KOPT-K1 (cell line): ENCODE data around the gene ORC6.

Source experiments
- H3K27ac ChIP-seq: fragments of 200-600 bp; sonication (generic); 2 replicates; pipeline ENCODE4 v1.5.1; 2016; ENCODE audit warnings: antibody characterized with exemption, mild to moderate bottlenecking, low read depth, low read length; ENCODE audit not compliant: poor library complexity, severe bottlenecking
- H3K36me3 ChIP-seq: fragments of 200-600 bp; sonication (generic); 2 replicates; pipeline ENCODE4 v1.5.1; 2017; ENCODE audit warnings: antibody characterized with exemption, mild to moderate bottlenecking, low read length, moderate library complexity; ENCODE audit not compliant: insufficient read depth
- H3K9me3 ChIP-seq: fragments of 200-600 bp; sonication (generic); 2 replicates; pipeline ENCODE4 v1.5.1; 2017; ENCODE audit warnings: antibody characterized with exemption, low read length, mild to moderate bottlenecking; ENCODE audit not compliant: insufficient read depth, poor library complexity, severe bottlenecking

The ORC6 gene

GRCh38 chr16:46733319-46733830 is 43.9 kb downstream of the ORC6 start:
- no peak overlapping the region for H3K27ac ChIP-seq

GRCh38 chr16:46736695-46737094 is 47.2 kb downstream of the ORC6 start:
- Histone ChIP-seq H3K27ac (no peak overlapping the region), H3K9me3 (no peaks in the 10 kb centered on the region), H3K36me3 (no peaks in the 10 kb centered on the region)

More at GRCh38 chr16:46733319-46733830, 43.9 kb downstream of the ORC6 start:
- no peaks in the 10 kb centered on the region for H3K36me3 ChIP-seq
- H3K9me3 ChIP-seq, result no peaks in the 10 kb centered on the region

GRCh38 chr16:46737621-46738214 is 48.3 kb downstream of the ORC6 start:
- Histone ChIP-seq H3K36me3 (no peaks in the 10 kb centered on the region), H3K27ac (no peak overlapping the region), H3K9me3 (no peaks in the 10 kb centered on the region)

GRCh38 chr16:46739934-46740333 is 50.5 kb downstream of the ORC6 start:
- Histone ChIP-seq H3K9me3 (no peaks in the 10 kb centered on the region), H3K36me3 (no peaks in the 10 kb centered on the region), H3K27ac (no peak overlapping the region)

- Histone ChIP-seq H3K27ac (no peak overlapping the region), H3K9me3 (no peaks in the 10 kb centered on the region), H3K36me3 (no peaks in the 10 kb centered on the region)
Observed at GRCh38 chr16:46743232-46743719, 53.8 kb downstream of the ORC6 start.

GRCh38 chr16:46745617-46746016 is 56.2 kb downstream of the ORC6 start:
- no peak overlapping the region for H3K27ac ChIP-seq
- no peaks in the 10 kb centered on the region for H3K36me3 ChIP-seq
- H3K9me3 ChIP-seq, result no peaks in the 10 kb centered on the region

- H3K27ac ChIP-seq, result no peak overlapping the region
- H3K9me3 ChIP-seq, result no peaks in the 10 kb centered on the region
- H3K36me3 ChIP-seq, result no peaks in the 10 kb centered on the region
Observed at GRCh38 chr16:46746821-46747776, 57.6 kb downstream of the ORC6 start.
